HTERT RPE-1 (cell line): ENCODE data around the gene CDKN1A.
"Not testable (repeated sequence)": the region's sequence is repeated elsewhere in the genome, so short reads cannot be mapped to it uniquely, and the experiment has no call there.

ENCODE experiments used
- in situ Hi-C: fragments of 300-500 bp; cut with MboI; formaldehyde crosslinking; loops from 4 replicates; pipeline ENCODE4 v1.14.3; 2020; ENCODE audit warnings: low sequenced_read_pairs

The CDKN1A gene

GRCh38 chr6:36719126-36719525 lies 40.6 kb downstream of the CDKN1A start:
- in situ Hi-C loops: no loop called here

DNA sequence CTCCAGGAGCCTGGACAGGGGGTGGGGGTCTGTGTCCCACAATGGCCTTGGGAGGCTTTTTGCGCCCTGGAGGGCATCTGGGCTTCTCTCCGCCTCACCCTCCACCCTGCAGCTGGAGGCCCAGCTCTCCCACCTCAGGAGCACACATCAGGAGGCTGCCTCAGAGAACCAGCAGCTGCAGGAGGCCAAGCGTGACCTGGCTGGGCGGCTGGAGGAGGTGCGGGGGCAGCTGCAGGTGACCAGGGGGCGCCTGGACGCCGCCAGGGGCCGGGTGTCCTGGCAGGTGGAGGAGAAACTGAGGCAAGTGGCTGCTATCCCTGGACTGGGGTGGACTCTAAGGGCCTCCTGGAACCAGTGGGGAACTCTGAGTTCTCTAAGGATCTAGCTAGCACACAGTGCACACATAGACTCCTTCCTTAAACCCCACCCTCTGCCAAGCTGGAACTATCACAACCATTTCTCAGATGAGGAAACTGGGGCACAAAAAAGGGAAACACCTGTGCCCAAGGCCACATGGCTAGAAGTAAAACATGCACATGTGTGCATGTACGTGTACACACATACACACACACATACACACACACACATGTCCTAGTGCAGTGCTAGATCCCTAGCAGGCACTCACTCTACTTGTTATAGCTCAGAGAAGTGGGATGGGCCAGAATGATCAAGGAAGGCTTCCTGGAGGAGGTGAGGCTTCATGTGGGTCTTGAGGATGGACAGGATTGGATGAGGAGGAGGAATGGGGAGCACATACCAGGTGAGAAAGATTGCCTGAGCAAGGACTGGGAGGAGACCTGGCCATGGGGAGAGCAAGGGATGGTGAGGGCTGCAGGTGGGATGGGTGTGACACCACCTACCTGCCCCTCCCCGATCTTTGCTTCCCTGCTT lies 42.0 kb downstream of the CDKN1A start:
- in situ Hi-C loops: no loop called here

DNA sequence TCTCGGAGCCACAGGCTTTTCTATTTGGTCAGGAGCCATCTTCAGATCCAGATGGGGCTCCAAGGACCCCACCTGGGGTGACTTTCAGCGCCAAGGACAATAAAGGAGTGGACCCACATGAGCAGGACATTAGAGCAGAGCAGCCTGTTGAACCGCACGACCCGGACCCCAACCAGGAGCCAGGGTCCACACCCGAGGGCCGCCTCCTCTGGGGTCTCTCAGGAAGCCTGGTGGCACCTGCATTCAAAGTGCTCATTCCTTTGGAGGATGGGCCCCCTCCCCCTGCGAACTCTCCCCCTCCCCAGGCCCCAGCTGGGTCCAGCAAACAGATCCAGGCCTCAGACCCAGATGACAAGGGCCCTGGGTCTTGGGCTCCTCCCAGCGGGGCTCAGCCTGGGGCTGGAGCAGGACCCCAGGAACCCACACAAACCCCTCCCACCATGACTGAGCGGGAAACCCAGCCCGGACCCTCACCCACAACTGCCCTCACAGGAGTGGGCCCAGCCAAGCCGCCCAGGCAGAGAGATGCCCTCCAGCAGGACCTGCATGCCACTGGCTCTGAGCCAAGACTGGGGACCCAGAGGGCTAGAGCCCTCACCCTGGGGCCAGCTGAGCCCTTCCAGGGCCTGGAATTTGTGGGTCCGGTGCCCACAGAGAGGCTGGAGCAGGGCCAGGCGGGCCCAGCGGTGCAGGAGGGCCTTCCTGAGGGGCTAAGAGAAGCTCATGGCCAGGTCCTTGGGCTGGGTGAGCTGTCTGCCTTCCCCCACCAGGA lies 43.0 kb downstream of the CDKN1A start:
- in situ Hi-C loops: no loop called here

DNA sequence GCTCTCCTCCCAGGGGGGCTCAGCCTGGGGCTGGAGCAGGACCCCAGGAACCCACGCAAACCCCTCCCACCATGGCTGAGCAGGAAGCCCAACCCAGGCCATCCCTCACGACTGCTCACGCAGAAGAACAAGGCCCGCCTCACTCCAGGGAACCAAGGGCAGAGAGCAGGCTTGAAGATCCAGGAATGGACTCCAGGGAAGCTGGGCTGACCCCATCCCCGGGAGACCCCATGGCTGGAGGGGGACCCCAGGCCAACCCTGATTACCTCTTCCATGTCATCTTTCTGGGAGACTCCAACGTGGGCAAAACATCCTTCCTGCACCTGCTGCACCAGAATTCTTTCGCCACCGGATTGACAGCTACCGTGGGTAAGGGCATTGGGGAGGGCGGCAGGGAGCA lies 43.9 kb downstream of the CDKN1A start:
- in situ Hi-C loops: no loop called here

DNA sequence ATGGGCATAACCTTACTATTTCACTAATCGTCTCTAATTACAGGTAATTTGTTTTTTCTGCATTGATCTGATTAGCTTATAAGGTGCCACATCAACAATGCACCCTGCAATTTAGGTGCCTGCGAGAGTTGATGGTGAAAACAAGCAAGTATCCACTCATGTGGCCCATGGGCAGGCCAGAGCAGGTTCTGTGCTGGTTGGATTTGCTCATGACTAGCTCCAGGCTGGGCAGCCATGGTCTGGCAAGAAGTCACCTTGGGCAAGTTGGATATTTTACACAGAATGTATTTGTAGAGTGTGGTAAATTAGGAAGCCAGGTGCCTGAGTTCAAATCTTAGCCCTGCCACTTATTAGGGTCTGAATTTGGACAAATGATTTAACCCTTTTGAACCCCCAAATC lies 44.4 kb downstream of the CDKN1A start:
- in situ Hi-C loops: no loop called here

DNA sequence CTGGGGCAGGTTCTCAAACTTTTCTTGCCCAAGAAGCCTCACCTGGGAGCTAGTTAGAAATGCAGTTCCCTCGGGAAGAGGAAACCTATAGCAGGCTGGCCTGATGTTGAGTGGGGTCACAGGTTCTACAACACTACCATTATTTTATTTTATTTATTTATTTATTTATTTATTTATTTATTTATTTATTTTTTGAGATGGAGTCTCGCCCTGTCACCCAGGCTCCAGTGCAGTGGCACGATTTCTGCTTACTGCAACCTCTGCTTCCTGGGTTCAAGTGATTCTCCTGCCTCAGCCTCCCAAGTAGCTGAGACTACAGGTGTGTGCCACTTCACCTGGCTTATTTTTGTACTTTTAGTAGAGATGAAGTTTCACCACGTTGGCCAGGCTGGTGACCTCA lies 45.5 kb downstream of the CDKN1A start:
- in situ Hi-C loops: not testable (repeated sequence)

- in situ Hi-C loops: no loop called here
These were observed 46.2 kb downstream of the CDKN1A start for GRCh38 chr6:36724514-36725390.

- in situ Hi-C loops: no loop called here
These were observed 47.1 kb downstream of the CDKN1A start for GRCh38 chr6:36725581-36725980.

GRCh38 chr6:36727505-36728021 lies 49.0 kb downstream of the CDKN1A start:
- in situ Hi-C loops: no loop called here

GRCh38 chr6:36728289-36729160 lies 50.0 kb downstream of the CDKN1A start:
- in situ Hi-C loops: no loop called here

GRCh38 chr6:36729161-36729524 lies 50.6 kb downstream of the CDKN1A start:
- in situ Hi-C loops: no loop called here

DNA sequence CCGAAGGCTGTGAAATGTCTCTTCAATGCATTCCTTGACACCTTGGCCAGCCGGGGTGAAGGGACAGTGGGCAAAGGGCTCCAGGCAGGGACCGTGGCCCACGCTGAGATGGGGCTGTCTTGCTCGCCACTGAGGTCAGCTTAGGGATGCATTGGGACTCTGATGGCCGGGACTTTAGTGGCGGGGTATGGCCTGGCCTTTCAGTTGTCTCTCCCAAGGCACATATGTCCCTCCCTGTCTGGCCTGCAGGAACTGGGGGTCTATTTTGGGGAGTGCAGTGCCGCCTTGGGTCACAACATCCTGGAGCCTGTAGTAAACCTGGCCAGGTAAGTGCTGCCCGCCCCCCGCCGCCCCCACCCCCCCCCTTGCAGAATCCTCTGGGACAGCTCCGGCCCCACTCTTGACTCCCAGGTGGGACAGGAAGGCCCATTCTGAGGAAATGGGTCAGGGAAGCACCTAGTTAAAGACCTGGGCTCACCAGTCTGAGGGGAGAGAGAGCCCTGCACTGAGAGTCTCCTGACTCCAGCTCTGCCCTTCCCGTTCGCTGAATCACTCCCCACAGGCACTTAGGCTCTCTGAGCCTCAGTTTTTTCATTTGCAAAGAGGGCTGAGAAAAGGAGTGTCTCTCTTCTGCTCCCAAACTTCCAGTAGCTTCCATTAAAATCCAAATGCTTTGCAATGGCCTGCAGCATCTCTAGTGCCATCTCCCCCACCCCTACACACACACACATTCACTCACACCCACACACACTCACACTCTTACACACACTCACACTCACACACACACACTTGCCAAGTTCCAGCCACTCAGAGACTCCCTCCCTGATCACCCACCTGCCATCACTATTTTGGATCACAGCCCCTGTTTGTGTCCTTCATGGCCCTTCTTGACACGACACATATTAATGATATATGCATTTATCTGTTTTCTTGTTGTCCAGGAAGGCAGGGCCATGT lies 52.2 kb downstream of the CDKN1A start:
- in situ Hi-C loops: no loop called here

- in situ Hi-C loops: no loop called here
These were observed 53.3 kb downstream of the CDKN1A start for GRCh38 chr6:36731622-36732310.

DNA sequence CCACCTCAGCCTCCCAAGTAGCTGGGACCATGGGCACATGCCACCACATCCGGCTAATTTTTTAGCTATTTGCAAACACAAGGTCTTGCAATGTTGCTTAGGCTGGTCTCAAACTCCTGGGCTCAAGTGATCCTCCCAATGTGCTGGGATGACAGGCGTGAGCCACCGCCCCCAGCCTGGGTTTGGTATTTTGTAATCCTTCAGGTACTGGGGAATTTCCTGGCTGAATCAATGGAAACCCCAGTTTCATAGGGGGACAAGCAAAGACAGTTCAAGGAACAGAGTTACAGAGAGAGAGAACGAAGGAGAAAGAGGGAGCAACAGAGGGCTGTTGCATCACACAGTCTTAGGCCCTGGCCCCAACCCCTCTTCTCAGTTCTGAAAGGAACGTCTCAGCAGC lies 54.8 kb downstream of the CDKN1A start:
- in situ Hi-C loops: no loop called here

DNA sequence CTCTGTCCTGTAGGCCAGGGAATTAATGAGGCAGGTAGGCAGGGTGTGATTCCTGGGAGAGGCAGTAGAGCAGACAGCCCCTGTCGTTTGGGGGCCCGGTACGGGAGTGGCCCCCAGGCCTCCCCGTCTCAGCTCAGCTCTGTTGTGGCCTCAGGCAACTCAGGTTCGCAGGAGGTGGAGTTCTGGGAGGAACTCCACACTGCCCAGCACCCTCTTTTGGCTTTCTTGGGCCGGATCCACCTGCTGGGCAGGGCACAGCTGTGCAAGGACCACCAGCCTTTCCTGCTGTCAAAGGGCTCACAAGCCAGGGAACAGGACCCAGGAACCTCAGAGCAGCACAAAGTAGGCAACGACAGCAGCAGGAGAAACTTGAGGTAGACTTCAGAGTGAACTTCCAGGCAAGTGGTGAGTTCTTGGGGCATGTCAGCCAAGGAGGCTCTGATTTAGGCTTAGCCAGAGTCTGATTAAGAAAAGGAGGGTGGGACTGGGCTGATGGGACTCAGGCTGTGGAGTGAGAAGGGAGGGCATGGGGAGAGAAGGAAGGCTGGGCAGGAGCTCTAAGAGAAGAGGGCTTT lies 56.1 kb downstream of the CDKN1A start:
- in situ Hi-C loops: no loop called here

DNA sequence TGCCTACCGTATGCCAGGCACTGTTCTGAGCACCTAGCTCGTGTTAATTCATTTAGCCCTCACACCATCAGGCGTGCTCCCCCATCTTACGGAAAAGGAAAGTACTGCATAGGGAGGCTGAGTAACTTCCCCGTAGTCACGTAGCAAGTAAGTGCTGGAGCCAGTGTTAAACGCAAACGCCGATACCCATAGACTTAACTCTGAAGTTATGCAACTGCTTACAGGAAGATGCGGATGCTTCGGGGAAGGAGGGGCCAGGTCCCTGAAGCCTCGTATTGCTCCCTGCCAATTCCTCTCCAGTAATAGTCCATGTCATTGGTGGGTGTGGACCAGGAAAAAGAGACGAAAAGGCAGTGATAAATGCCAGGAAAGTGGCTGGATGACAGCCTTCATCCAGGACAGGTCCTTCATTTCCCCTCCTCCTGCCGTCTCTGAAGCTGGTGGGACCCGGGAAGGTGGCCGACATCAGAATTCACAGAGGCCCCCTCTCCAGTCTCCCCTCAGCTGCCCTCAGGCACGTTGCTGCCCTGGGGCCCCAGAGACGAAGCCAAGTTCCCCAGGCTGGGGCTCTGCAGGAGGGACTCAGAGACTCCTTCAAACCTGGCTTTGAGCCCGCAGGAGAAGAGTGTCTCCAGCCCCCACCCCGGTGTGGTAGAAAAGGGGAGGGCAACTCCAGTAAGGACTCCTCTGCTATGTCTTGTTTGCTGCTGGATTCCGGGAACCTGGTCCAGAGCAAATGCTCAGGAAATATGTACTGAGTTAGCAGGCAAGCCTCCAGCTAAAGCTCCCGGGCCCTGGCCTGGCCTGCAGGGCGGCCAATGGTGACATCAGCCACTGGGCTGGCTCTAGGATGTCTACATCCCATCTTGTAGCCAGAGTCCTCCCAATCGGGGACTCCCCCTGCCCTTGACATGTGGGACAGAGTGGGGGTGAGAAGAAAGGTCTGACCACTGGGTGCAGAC lies 56.9 kb downstream of the CDKN1A start:
- in situ Hi-C loops: no loop called here
